ENCODE measurements around the gene EXOSC2. TPM values are rescaled to one million over a fixed set of nuclear protein-coding genes. Genes with fewer than 3 reads are reported as not detected.

Gene EXOSC2
- total and polyA plus RNA-seq, 2 of the 13 experiments (the other 11 are each of a cell fraction or from before 2014, with no cell fraction given) = 27.5 to 63.8 TPM

- H3K4me3 ChIP-seq (replicated peaks in 1 of 3; ENCODE audit: insufficient read depth in 1 of 3, low read depth in 2 of 3, low read length in 3 of 3) = peak overlapping the region; percentile 91 to 95 (median 92)
- in situ Hi-C loops (cut with HindIII; ENCODE audit: extremely low pct_ligation_motif_present, low pct_unique_long_range_greater_than_20kb) (loop anchor here (5.0 to 10.0 kb wide), 2 partner anchors 150 to 282 kb away; no protein-coding TSS in a partner anchor), intact Hi-C loops (cut with micrococcal nuclease; ENCODE audit: unreplicated experiment) (loop anchor here (10.0 kb wide), 1 partner anchor 122 kb away; the partner anchor contains the start of gene ABL1)
- WGBS (ENCODE audit: low lambda C conversion rate) = 3% methylated on average over 7 of the region's 68 CpGs
- H3K9ac ChIP-seq (ENCODE audit: insufficient read depth, low read depth, low read length) = peak overlapping the region; percentile 87
- H3K4me2 ChIP-seq (ENCODE audit: low read depth, low read length) = peak overlapping the region; percentile 85
- H3K36me3 ChIP-seq (replicated peaks in 1 of 2; ENCODE audit: control insufficient read depth in 1 of 2, insufficient read depth in 2 of 2, low read length in 2 of 2) = no peaks in the 10 kb centered on the region
- H3K27ac ChIP-seq (ENCODE audit: extremely low read length, insufficient read depth, low read length) = peak overlapping the region; percentile 96
- H3K4me1 ChIP-seq (ENCODE audit: insufficient read depth, low read length) = peaks cover 26% of the 10 kb centered on the region
- H3K79me2 ChIP-seq (ENCODE audit: insufficient read depth, low read length) = peaks cover 37% of the 10 kb centered on the region
- no peaks in the 10 kb centered on the region; a peak in 1 of 5 replicates for H3K27me3 ChIP-seq (ENCODE audit: control insufficient read depth in 1 of 2, insufficient read depth in 2 of 2, low read length in 2 of 2)
- CTCF ChIA-PET (ENCODE audit: low intra/inter-chr PET ratio, low total read pairs) = no interaction called here
- no peaks in the 10 kb centered on the region for H3K9me3 ChIP-seq (ENCODE audit: low read length)
- POLR2A ChIA-PET = interaction anchor here (1.0 to 1.4 kb wide), 4 partner anchors 12 to 18 kb away, joined by 3 to 4 read pairs (median 3); no protein-coding TSS in a partner anchor
- peak overlapping the region; percentile 35 for H2AFZ ChIP-seq (ENCODE audit: low read length)
- DNase-seq (ENCODE audit: low spot score) = peak; percentile 95
- no TSS peak for BruUV-seq (replicated peaks)
- peaks cover 13% of the 10 kb centered on the region; the same call in 1 of the 2 replicates for H4K20me1 ChIP-seq (ENCODE audit: insufficient read depth, low read length)
- FAIRE-seq = peak; percentile 70
- peak; percentile 98 for ATAC-seq
- TF ChIP-seq ZNF589 (CRISPR knock-in tag; conservative IDR thresholded peaks at IDR 0.05) (no peak), ZNF510 (CRISPR knock-in tag; IDR thresholded peaks at IDR 0.05; ENCODE audit: low read depth) (no peak), RXRB (CRISPR knock-in tag; IDR thresholded peaks at IDR 0.05; ENCODE audit: borderline replicate concordance) (no peak), PRPF4 (IDR thresholded peaks at IDR 0.05; ENCODE audit: low read depth, low read length, poor library complexity, severe bottlenecking) (no peak), ZNF274 (CRISPR knock-in tag; IDR thresholded peaks at IDR 0.05) (no peak), ZFP36L2 (CRISPR knock-in tag; IDR thresholded peaks at IDR 0.05) (no peak), DDIT3 (CRISPR knock-in tag; IDR thresholded peaks at IDR 0.05) (no peak), RARG (CRISPR knock-in tag; IDR thresholded peaks at IDR 0.05; ENCODE audit: low read depth) (no peak), CCAR2 (optimal IDR thresholded peaks at IDR 0.05; ENCODE audit: low read depth, low read length) (no peak), XBP1 (CRISPR knock-in tag; IDR thresholded peaks at IDR 0.05) (no peak), NFATC3 (CRISPR knock-in tag; IDR thresholded peaks at IDR 0.05) (no peak), KAT7 (CRISPR knock-in tag; IDR thresholded peaks at IDR 0.05; ENCODE audit: borderline replicate concordance) (no peak; the same call in 1 of the 2 replicates), MTF1 (CRISPR knock-in tag; IDR thresholded peaks at IDR 0.05) (no peak), HNRNPK (IDR thresholded peaks at IDR 0.05; ENCODE audit: low read depth, low read length, poor library complexity, severe bottlenecking) (peak; percentile 65), ZBTB7B (CRISPR knock-in tag; IDR thresholded peaks at IDR 0.05) (0 out of 2 replicates have a peak, but pooled peaks have one; percentile 11), SALL2 (CRISPR knock-in tag; IDR thresholded peaks at IDR 0.05) (no peak), STAT5B (CRISPR knock-in tag; IDR thresholded peaks at IDR 0.05) (no peak), ZMYM3 (CRISPR knock-in tag; IDR thresholded peaks at IDR 0.05) (no peak), KLF6 (CRISPR knock-in tag; IDR thresholded peaks at IDR 0.05) (no peak), FOSL1 (CRISPR knock-in tag; IDR thresholded peaks at IDR 0.05; ENCODE audit: borderline replicate concordance) (no peak), ZNF501 (CRISPR knock-in tag; IDR thresholded peaks at IDR 0.05) (no peak; the same call in 1 of the 2 replicates), SNAI1 (CRISPR knock-in tag; IDR thresholded peaks at IDR 0.05; ENCODE audit: borderline replicate concordance) (no peak), SUZ12 (IDR thresholded peaks at IDR 0.05; ENCODE audit: low read depth, low read length) (peak; percentile 65), PITX1 (CRISPR knock-in tag; IDR thresholded peaks at IDR 0.05) (no peak; the same call in 1 of the 2 replicates), SMAD3 (CRISPR knock-in tag; IDR thresholded peaks at IDR 0.05) (no peak), HCFC1 (IDR thresholded peaks at IDR 0.05; ENCODE audit: low read depth, low read length) (peak; percentile 88)
- TF ChIP-seq, protein P1, sequence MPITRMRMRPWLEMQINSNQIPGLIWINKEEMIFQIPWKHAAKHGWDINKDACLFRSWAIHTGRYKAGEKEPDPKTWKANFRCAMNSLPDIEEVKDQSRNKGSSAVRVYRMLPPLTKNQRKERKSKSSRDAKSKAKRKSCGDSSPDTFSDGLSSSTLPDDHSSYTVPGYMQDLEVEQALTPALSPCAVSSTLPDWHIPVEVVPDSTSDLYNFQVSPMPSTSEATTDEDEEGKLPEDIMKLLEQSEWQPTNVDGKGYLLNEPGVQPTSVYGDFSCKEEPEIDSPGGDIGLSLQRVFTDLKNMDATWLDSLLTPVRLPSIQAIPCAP (CRISPR knock-in tag; IDR thresholded peaks at IDR 0.05; ENCODE audit: low read depth) = no peak
These were observed 19.1 kb downstream of the EXOSC2 start for GRCh38 chr9:130712564-130713285.
